Fibroblast of pulmonary artery (primary cell): ENCODE data around the gene PLOD3.

Experiments used
- DNase-seq: peaks from one replicate; pipeline ENCODE4 v3.0.0-alpha.2; 2010; ENCODE audit warnings: low read depth
- H3K4me3 ChIP-seq: replicated peaks from 2 replicates; pipeline ENCODE4 v1.5.1; 2011; ENCODE audit warnings: low read depth, mild to moderate bottlenecking, control low read depth, low read length, moderate library complexity
- CTCF ChIP-seq: IDR thresholded peaks from 2 replicates; pipeline ENCODE4 v1.5.1; 2011; ENCODE audit warnings: mild to moderate bottlenecking, control low read depth, low read length, inconsistent platforms; ENCODE audit errors: missing control alignments

PLOD3 gene

GRCh38 chr7:101162551-101163278, 54.7 kb downstream of the PLOD3 start:
- no peak overlapping the region for H3K4me3 ChIP-seq
- no peak for TF ChIP-seq CTCF
- DNase-seq = peak; percentile 47

- DNase-seq = no peak
- H3K4me3 ChIP-seq = no peak overlapping the region
- no peak for TF ChIP-seq CTCF
These were observed 55.5 kb downstream of the PLOD3 start for GRCh38 chr7:101161692-101162471.

GRCh38 chr7:101160910-101161309, 56.5 kb downstream of the PLOD3 start:
- no peak for DNase-seq
- TF ChIP-seq CTCF = no peak
- no peak overlapping the region for H3K4me3 ChIP-seq

- no peak for DNase-seq
- no peak for TF ChIP-seq CTCF
- no peak overlapping the region for H3K4me3 ChIP-seq
These were observed 57.4 kb downstream of the PLOD3 start for GRCh38 chr7:101159696-101160674.

- no peak for TF ChIP-seq CTCF
- DNase-seq = no peak
- no peak overlapping the region for H3K4me3 ChIP-seq
These were observed 60.4 kb downstream of the PLOD3 start for GRCh38 chr7:101156866-101157589.

- H3K4me3 ChIP-seq = no peak overlapping the region
- peak; percentile 27 for TF ChIP-seq CTCF
- no peak for DNase-seq
These were observed 61.1 kb downstream of the PLOD3 start for GRCh38 chr7:101156277-101156676.
